ENCODE data around the gene KIRREL3. TPM values are rescaled to one million over a fixed set of nuclear protein-coding genes. Genes with fewer than 3 reads are reported as not detected.

KIRREL3 gene
- total RNA-seq, 1 experiment from 2014 or later = 0.44 TPM

DNA sequence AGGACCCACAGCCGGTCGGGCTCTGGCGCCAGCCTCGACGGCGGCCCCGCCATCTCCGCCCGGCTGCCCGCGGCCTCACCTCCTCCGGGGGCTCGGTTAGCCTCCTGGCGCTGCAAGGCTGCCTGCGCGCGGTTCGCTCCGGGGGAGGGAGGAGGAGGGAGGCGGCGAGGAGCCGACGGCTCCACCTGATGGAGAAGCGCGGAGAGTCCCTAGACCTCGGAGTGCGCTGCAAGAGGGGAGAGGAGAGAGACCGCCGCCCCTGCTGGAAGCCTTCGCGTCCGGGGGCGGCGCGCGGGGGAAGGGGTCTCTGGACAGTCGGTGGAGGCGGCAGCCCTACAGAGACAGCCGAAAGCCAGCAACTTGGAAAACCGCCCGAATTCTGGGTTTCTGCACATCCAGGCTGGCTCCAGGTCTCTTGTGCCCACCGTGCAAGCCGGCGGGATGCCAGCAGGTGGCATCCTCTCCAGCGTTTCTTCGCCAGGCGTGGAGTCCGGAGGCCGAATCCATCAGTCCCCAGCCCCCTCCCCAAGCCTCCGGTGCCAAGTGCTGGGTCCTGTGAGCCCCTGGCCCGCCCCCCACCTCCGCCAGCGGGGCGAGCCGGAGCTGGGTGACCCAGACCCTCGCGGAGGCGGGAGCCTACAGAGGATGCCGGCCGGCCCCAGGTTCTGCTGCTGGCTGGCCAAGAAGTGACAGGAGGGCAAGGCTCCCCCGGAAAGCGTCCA lies 2.9 kb upstream of the KIRREL3 start:
- Histone ChIP-seq H3K9ac (ENCODE audit: low read length) (no peak overlapping the region), H3K27me3 (ENCODE audit: low read length) (peaks cover 73% of the 10 kb centered on the region), H3F3A (ENCODE audit: low read length, unreplicated experiment) (no peaks in the 10 kb centered on the region), H3K9me2 (replicated peaks; ENCODE audit: low read length) (no peaks in the 10 kb centered on the region), H4K20me1 (ENCODE audit: low read length) (no peaks in the 10 kb centered on the region), H3K36me3 (ENCODE audit: low read depth, low read length) (no peaks in the 10 kb centered on the region), H3K4me2 (ENCODE audit: low read length) (no peak overlapping the region), H3K4me3 (ENCODE audit: low read length) (no peak overlapping the region), H2AFZ (ENCODE audit: low read length) (no peak overlapping the region), H3K27ac (ENCODE audit: low read length) (no peak overlapping the region), H3K9me3 (ENCODE audit: low read length) (no peaks in the 10 kb centered on the region), H3K79me2 (ENCODE audit: low read length) (no peaks in the 10 kb centered on the region), H3K4me1 (ENCODE audit: insufficient read depth, low read length) (no peaks in the 10 kb centered on the region)
- POLR2A ChIA-PET (ENCODE audit: unreplicated experiment) = no interaction called here
- no TSS peak for BruUV-seq (replicated peaks)
- DNase-seq = no peak
- CTCF ChIA-PET = no interaction called here
- intact Hi-C loops (cut with micrococcal nuclease) = no loop called here
- TF ChIP-seq, protein P1, sequence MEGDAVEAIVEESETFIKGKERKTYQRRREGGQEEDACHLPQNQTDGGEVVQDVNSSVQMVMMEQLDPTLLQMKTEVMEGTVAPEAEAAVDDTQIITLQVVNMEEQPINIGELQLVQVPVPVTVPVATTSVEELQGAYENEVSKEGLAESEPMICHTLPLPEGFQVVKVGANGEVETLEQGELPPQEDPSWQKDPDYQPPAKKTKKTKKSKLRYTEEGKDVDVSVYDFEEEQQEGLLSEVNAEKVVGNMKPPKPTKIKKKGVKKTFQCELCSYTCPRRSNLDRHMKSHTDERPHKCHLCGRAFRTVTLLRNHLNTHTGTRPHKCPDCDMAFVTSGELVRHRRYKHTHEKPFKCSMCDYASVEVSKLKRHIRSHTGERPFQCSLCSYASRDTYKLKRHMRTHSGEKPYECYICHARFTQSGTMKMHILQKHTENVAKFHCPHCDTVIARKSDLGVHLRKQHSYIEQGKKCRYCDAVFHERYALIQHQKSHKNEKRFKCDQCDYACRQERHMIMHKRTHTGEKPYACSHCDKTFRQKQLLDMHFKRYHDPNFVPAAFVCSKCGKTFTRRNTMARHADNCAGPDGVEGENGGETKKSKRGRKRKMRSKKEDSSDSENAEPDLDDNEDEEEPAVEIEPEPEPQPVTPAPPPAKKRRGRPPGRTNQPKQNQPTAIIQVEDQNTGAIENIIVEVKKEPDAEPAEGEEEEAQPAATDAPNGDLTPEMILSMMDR (conservative IDR thresholded peaks at IDR 0.05; ENCODE audit: low read depth, low read length) = peak; percentile 37
- TF ChIP-seq EZH2phosphoT487 (IDR thresholded peaks at IDR 0.05; ENCODE audit: borderline replicate concordance, low read length) (no peak), EZH2 (IDR thresholded peaks at IDR 0.05; ENCODE audit: low read length, unreplicated experiment) (no peak)
- no peak; the same call in 1 of the 2 replicates for ATAC-seq

DNA sequence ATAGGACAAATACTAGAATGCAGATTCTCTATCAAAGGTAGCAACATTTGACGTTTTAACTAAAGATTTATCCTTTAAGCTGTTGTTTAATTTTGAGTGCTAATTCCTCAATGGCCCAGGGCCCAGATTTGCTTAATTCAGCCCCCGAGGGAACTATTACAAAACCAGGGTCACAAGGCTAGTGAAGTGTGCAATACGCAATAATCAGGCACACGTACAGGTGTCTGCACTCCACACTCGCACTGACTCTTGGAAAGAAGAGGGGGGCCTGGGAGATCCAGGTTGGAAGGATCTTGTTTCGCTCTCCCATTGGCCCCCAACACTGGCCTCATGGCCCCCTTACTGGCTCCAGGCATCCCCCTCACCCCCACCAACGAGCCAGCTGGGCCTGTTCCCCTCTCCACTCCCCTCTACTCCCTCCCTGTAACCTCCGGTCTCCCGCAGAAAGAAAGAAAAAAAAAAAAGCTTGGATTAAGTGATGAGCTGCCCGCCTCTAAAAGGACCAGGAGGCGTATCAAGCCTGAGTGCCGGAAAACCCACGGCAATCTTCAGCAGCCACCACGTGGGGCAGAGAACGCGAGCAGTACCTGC lies 2.2 kb upstream of the KIRREL3 start:
- TF ChIP-seq EZH2 (IDR thresholded peaks at IDR 0.05; ENCODE audit: low read length, unreplicated experiment) = no peak
- TF ChIP-seq, protein P1 (conservative IDR thresholded peaks at IDR 0.05; ENCODE audit: low read depth, low read length) = no peak
- TF ChIP-seq EZH2phosphoT487 (IDR thresholded peaks at IDR 0.05; ENCODE audit: borderline replicate concordance, low read length) = no peak
- ChIA-PET POLR2A (ENCODE audit: unreplicated experiment) (no interaction called here), CTCF (no interaction called here)
- BruUV-seq (replicated peaks) = no TSS peak
- no peaks in the 10 kb centered on the region for H4K20me1 ChIP-seq (ENCODE audit: low read length)
- no peaks in the 10 kb centered on the region for H3K9me3 ChIP-seq (ENCODE audit: low read length)
- intact Hi-C loops (cut with micrococcal nuclease) = no loop called here
- no peak for DNase-seq
- no peak overlapping the region for H2AFZ ChIP-seq (ENCODE audit: low read length)
- no peak overlapping the region for H3K27ac ChIP-seq (ENCODE audit: low read length)
- no peaks in the 10 kb centered on the region for H3F3A ChIP-seq (ENCODE audit: low read length, unreplicated experiment)
- H3K79me2 ChIP-seq (ENCODE audit: low read length) = no peaks in the 10 kb centered on the region
- H3K4me1 ChIP-seq (ENCODE audit: insufficient read depth, low read length) = no peaks in the 10 kb centered on the region
- ATAC-seq = no peak
- peaks cover 72% of the 10 kb centered on the region for H3K27me3 ChIP-seq (ENCODE audit: low read length)
- no peak overlapping the region for H3K4me2 ChIP-seq (ENCODE audit: low read length)
- no peaks in the 10 kb centered on the region for H3K36me3 ChIP-seq (ENCODE audit: low read depth, low read length)
- H3K9me2 ChIP-seq (replicated peaks; ENCODE audit: low read length) = no peaks in the 10 kb centered on the region
- no peak overlapping the region for H3K9ac ChIP-seq (ENCODE audit: low read length)
- H3K4me3 ChIP-seq (ENCODE audit: low read length) = no peak overlapping the region

DNA sequence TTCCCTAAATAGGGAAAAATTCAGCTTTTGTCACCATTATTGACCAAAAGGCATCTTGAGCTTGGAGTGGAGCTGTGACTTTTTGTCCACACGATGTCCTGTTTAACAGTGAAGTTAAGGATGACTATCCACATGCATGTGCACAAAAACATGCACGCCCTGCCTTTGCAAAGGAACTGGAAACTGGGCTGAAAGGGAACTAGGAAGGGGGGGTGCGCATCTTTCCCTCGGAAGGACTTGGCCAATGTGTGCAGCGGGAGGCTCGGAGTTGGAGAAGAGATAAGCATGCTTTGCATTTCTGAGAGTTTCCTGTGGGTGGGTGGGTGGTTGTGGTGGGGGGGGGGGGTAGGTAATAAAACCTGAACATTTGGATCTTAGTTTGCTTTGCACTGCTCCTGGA lies 411 bp upstream of the KIRREL3 start:
- Histone ChIP-seq H4K20me1 (ENCODE audit: low read length) (no peaks in the 10 kb centered on the region), H3K9me3 (ENCODE audit: low read length) (no peaks in the 10 kb centered on the region), H3K27ac (ENCODE audit: low read length) (no peak overlapping the region), H3K27me3 (ENCODE audit: low read length) (peaks cover 77% of the 10 kb centered on the region), H3K4me3 (ENCODE audit: low read length) (no peak overlapping the region), H3K36me3 (ENCODE audit: low read depth, low read length) (no peaks in the 10 kb centered on the region), H2AFZ (ENCODE audit: low read length) (no peak overlapping the region), H3F3A (ENCODE audit: low read length, unreplicated experiment) (no peaks in the 10 kb centered on the region), H3K4me1 (ENCODE audit: insufficient read depth, low read length) (no peaks in the 10 kb centered on the region), H3K9ac (ENCODE audit: low read length) (no peak overlapping the region), H3K9me2 (replicated peaks; ENCODE audit: low read length) (no peaks in the 10 kb centered on the region), H3K4me2 (ENCODE audit: low read length) (no peak overlapping the region), H3K79me2 (ENCODE audit: low read length) (no peaks in the 10 kb centered on the region)
- POLR2A ChIA-PET (ENCODE audit: unreplicated experiment) = no interaction called here
- no peak for DNase-seq
- ATAC-seq = no peak
- TF ChIP-seq EZH2 (IDR thresholded peaks at IDR 0.05; ENCODE audit: low read length, unreplicated experiment) (no peak), EZH2phosphoT487 (IDR thresholded peaks at IDR 0.05; ENCODE audit: borderline replicate concordance, low read length) (no peak)
- TF ChIP-seq, protein P1 (conservative IDR thresholded peaks at IDR 0.05; ENCODE audit: low read depth, low read length) = no peak
- intact Hi-C loops (cut with micrococcal nuclease) = no loop called here
- BruUV-seq (replicated peaks) = no TSS peak
- CTCF ChIA-PET = no interaction called here

Measured in PC-3 (cell line).